Neural cell (in vitro differentiated cells): Measurements from ENCODE around the gene MVB12A. TPM values are rescaled to one million over a fixed set of nuclear protein-coding genes. Genes with fewer than 3 reads are reported as not detected.

Source experiments
- H2AFZ ChIP-seq: fragments of 200-600, 300-800 bp; sonication (generic), shearing (Covaris generic); 2 replicates; pipeline ENCODE4 v1.6.0; 2014; ENCODE audit warnings: low read depth, mild to moderate bottlenecking, antibody characterized with exemption, low read length, moderate library complexity
- H3F3A ChIP-seq: fragments of 200-600 bp; shearing (Covaris generic); 2 replicates; pipeline ENCODE4 v1.6.1; 2016; ENCODE audit warnings: mild to moderate bottlenecking, moderate library complexity, mixed read lengths, antibody characterized with exemption, low read length; ENCODE audit not compliant: insufficient read depth, poor library complexity, severe bottlenecking
- H3K27ac ChIP-seq: fragments of 200-600, 300-800 bp; sonication (generic), shearing (Covaris generic); 2 replicates; pipeline ENCODE4 v1.5.1; 2014; ENCODE audit warnings: mild to moderate bottlenecking, low read length, moderate library complexity
- H3K27me3 ChIP-seq: fragments of 300-800, 200-600 bp; sonication (generic), shearing (Covaris generic); 2 replicates; pipeline ENCODE4 v1.6.0; 2014; ENCODE audit warnings: mild to moderate bottlenecking, low read depth, low read length, moderate library complexity; ENCODE audit not compliant: insufficient read depth
- H3K36me3 ChIP-seq: fragments of 300-800, 200-600 bp; sonication (generic), shearing (Covaris generic); 2 replicates; pipeline ENCODE4 v1.5.1; 2014; ENCODE audit warnings: mild to moderate bottlenecking, antibody characterized with exemption, low read length, moderate library complexity; ENCODE audit not compliant: insufficient read depth
- H3K4me2 ChIP-seq: fragments of 300-800, 200-600 bp; sonication (generic), shearing (Covaris generic); 2 replicates; pipeline ENCODE4 v1.6.0; 2014; ENCODE audit warnings: mild to moderate bottlenecking, low read length
- H3K4me3 ChIP-seq: fragments of 300-800, 200-600 bp; sonication (generic), shearing (Covaris generic); 2 replicates; pipeline ENCODE4 v1.5.1; 2014; ENCODE audit warnings: mild to moderate bottlenecking, low read length, moderate library complexity
- H3K79me2 ChIP-seq: fragments of 200-600 bp; shearing (Covaris generic); replicated peaks from 2 replicates; pipeline ENCODE4 v1.6.0; 2014; ENCODE audit warnings: mild to moderate bottlenecking, low read length, moderate library complexity; ENCODE audit not compliant: insufficient read depth
- H3K9ac ChIP-seq: fragments of 300-800, 200-600 bp; sonication (generic), shearing (Covaris generic); 2 replicates; pipeline ENCODE4 v1.6.1; 2016; ENCODE audit warnings: mild to moderate bottlenecking, low read length, mixed read lengths
- H3K9me2 ChIP-seq: fragments of 200-600 bp; shearing (Covaris generic); 2 replicates; pipeline ENCODE4 v1.6.1; 2016; ENCODE audit warnings: mild to moderate bottlenecking, low read length, mixed read lengths; ENCODE audit not compliant: insufficient read depth
- H3K9me3 ChIP-seq: fragments of 200-600, 300-800 bp; sonication (generic), shearing (Covaris generic); 2 replicates; pipeline ENCODE4 v1.6.1; 2016; ENCODE audit warnings: mild to moderate bottlenecking, mixed run types, low read length, moderate library complexity, mixed read lengths
- H4K20me1 ChIP-seq: fragments of 200-600 bp; shearing (Covaris generic); 2 replicates; pipeline ENCODE4 v1.6.1; 2016; ENCODE audit warnings: mild to moderate bottlenecking, mixed run types; ENCODE audit not compliant: insufficient read depth
- CTCF ChIP-seq: fragments of 450-650 bp; IDR thresholded peaks from 2 replicates; pipeline ENCODE4 v1.5.1; 2014; ENCODE audit warnings: antibody characterized with exemption, mild to moderate bottlenecking, moderate library complexity; ENCODE audit not compliant: poor library complexity, severe bottlenecking
- EP300 ChIP-seq: fragments of 450-650 bp; conservative IDR thresholded peaks from 2 replicates; pipeline ENCODE4 v1.6.1; 2014; ENCODE audit warnings: antibody characterized with exemption, mild to moderate bottlenecking, moderate library complexity; ENCODE audit not compliant: poor library complexity, severe bottlenecking
- EZH2 ChIP-seq: fragments of 200-600, 300-800 bp; shearing (Covaris generic), sonication (generic); IDR thresholded peaks from 2 replicates; pipeline ENCODE4 v1.6.1; 2014; ENCODE audit warnings: antibody characterized with exemption, low read length, borderline replicate concordance, mild to moderate bottlenecking; ENCODE audit not compliant: insufficient read depth, poor library complexity, severe bottlenecking
- MXI1 ChIP-seq: fragments of 450-650 bp; conservative IDR thresholded peaks from 2 replicates; pipeline ENCODE4 v1.6.1; 2014; ENCODE audit warnings: antibody characterized with exemption, mild to moderate bottlenecking; ENCODE audit not compliant: poor library complexity, severe bottlenecking
- POLR2AphosphoS5 ChIP-seq: IDR thresholded peaks from 2 replicates; pipeline ENCODE4 v1.6.1; 2012
- RAD21 ChIP-seq: fragments of 450-650 bp; conservative IDR thresholded peaks from 2 replicates; pipeline ENCODE4 v1.6.1; 2014; ENCODE audit warnings: antibody characterized with exemption, mild to moderate bottlenecking, moderate library complexity
- REST ChIP-seq: IDR thresholded peaks from 2 replicates; pipeline ENCODE4 v1.6.1; 2012; ENCODE audit warnings: borderline replicate concordance
- SMC3 ChIP-seq: fragments of 450-650 bp; conservative IDR thresholded peaks from 2 replicates; pipeline ENCODE4 v1.6.1; 2014; ENCODE audit warnings: antibody characterized with exemption, mild to moderate bottlenecking, moderate library complexity; ENCODE audit not compliant: poor library complexity
- TAF1 ChIP-seq: IDR thresholded peaks from 2 replicates; pipeline ENCODE4 v1.6.1; 2012; ENCODE audit warnings: low read depth
- polyA plus RNA-seq: library from polyadenylated mRNA; depleted of rRNA; stranded (reverse); fragments of >200 nt; gene quantifications from 2 replicates; pipeline ENCODE4 v1.2.3, GENCODE V29; 2014

MVB12A gene
- polyA plus RNA-seq, 1 donor from 2014 or later, result 43.8 TPM

GRCh38 chr19:17398902-17399527, 20.8 kb upstream of the MVB12A start:
- no peaks in the 10 kb centered on the region for H3K79me2 ChIP-seq
- H3K9me3 ChIP-seq, result no peaks in the 10 kb centered on the region
- no peaks in the 10 kb centered on the region for H3K36me3 ChIP-seq
- no peaks in the 10 kb centered on the region for H3F3A ChIP-seq
- no peak overlapping the region for H3K9ac ChIP-seq
- no peaks in the 10 kb centered on the region for H4K20me1 ChIP-seq
- H3K4me2 ChIP-seq, result no peak overlapping the region
- no peak overlapping the region for H3K27ac ChIP-seq
- no peak overlapping the region for H3K4me3 ChIP-seq
- TF ChIP-seq SMC3, result no peak
- TF ChIP-seq EZH2, result no peak
- no peak for TF ChIP-seq EP300
- TF ChIP-seq TAF1, result no peak
- TF ChIP-seq CTCF, result no peak
- TF ChIP-seq POLR2AphosphoS5, result no peak
- TF ChIP-seq RAD21, result no peak
- no peak for TF ChIP-seq MXI1
- no peaks in the 10 kb centered on the region for H3K9me2 ChIP-seq
- no peaks in the 10 kb centered on the region for H3K27me3 ChIP-seq
- no peak overlapping the region for H2AFZ ChIP-seq

GRCh38 chr19:17401628-17402027, 18.2 kb upstream of the MVB12A start:
- H3K9me3 ChIP-seq, result no peaks in the 10 kb centered on the region
- H3K27ac ChIP-seq, result no peak overlapping the region
- no peaks in the 10 kb centered on the region for H3K9me2 ChIP-seq
- H3K79me2 ChIP-seq, result no peaks in the 10 kb centered on the region
- no peak overlapping the region for H2AFZ ChIP-seq
- H3K4me3 ChIP-seq, result no peak overlapping the region
- no peak for TF ChIP-seq REST
- no peak for TF ChIP-seq CTCF
- H3K9ac ChIP-seq, result no peak overlapping the region
- H4K20me1 ChIP-seq, result no peaks in the 10 kb centered on the region
- no peaks in the 10 kb centered on the region for H3F3A ChIP-seq
- no peak overlapping the region for H3K4me2 ChIP-seq
- H3K27me3 ChIP-seq, result no peaks in the 10 kb centered on the region
- H3K36me3 ChIP-seq, result no peaks in the 10 kb centered on the region
